GM10266 (cell line): Measurements from ENCODE around the gene PPFIA2.

Experiments used
- DNase-seq: peaks from one replicate; pipeline ENCODE4 v3.0.0; 2012; ENCODE audit errors: extremely low spot score
- TF ChIP-seq, protein P1 (sequence below): IDR thresholded peaks from 2 replicates; pipeline ENCODE4 v1.5.1; 2012; ENCODE audit warnings: mild to moderate bottlenecking, low read depth; ENCODE audit not compliant: control insufficient read depth, insufficient read depth; ENCODE audit errors: missing control alignments

PPFIA2 gene

GRCh38 chr12:81778719-81779118, 19.6 kb upstream of the PPFIA2 start:
- no peak for DNase-seq
- TF ChIP-seq, protein P1, sequence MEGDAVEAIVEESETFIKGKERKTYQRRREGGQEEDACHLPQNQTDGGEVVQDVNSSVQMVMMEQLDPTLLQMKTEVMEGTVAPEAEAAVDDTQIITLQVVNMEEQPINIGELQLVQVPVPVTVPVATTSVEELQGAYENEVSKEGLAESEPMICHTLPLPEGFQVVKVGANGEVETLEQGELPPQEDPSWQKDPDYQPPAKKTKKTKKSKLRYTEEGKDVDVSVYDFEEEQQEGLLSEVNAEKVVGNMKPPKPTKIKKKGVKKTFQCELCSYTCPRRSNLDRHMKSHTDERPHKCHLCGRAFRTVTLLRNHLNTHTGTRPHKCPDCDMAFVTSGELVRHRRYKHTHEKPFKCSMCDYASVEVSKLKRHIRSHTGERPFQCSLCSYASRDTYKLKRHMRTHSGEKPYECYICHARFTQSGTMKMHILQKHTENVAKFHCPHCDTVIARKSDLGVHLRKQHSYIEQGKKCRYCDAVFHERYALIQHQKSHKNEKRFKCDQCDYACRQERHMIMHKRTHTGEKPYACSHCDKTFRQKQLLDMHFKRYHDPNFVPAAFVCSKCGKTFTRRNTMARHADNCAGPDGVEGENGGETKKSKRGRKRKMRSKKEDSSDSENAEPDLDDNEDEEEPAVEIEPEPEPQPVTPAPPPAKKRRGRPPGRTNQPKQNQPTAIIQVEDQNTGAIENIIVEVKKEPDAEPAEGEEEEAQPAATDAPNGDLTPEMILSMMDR, result no peak

DNA sequence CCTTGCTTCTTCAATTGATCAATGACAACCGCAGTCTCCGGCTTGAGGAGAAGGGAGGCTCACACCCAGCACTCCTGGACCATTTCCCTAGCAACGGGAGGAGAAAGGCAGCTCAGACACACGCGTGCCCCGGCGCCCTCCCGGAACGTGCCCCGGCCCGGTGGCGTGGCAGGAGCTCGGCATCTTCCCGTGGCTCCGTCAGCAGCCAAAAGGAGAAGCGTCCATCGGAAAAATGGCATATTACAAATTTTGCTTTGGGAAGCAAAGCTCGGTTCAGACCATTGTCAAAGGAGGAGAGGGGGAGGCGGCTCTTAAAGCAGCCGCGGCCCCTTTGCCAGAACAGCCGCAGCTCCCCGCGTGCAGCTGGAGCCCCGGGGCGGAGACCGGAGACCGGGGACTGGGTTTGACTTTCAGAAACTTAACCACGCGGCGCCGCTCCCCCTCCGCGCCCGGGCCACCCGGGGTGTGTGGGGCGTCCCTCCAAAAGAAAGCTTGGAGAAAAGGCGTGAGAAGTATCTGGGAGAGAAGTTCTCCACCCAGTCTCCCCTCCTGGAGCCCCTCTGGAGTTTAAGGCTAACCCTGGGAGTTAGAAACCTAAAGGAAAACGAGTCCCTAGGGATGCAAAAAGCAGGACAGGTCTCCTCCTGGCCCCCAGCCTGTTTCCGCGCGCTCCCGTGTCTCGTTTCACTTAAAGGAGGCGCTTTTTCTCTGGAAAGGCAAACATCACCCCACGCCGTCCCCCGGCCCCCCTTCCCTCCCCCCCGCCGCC, 545 bp downstream of the PPFIA2 start:
- TF ChIP-seq, protein P1, result no peak
- no peak for DNase-seq

DNA sequence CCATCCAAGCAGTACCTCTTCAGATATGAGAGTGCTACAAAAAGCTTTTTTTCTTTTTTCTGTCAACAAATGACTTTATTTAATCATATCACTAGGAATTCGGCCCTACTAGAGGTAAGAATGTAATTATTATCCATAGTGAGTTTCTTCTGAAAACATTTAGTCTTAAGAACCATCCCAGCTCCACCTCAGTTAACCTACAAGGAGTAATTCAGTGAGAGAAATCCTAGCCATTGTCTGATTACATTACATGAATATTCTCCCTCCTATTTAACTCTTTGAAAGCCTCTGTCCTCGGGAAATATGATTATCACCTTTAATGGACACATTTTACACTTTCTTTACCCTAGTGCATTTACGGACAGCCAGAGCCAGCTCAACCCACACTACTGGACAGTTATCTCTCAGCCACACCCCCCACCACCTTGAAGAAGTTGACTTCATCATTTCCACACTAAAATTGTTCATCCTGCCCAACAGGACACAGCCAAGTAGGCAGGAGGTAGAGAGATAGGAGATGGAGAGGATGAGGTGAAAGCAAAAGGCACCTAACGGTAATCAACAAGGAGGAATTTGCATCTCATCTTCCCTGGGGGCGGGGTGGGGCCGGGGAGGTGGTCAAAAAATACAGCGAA, 1.3 kb downstream of the PPFIA2 start:
- TF ChIP-seq, protein P1, result no peak
- DNase-seq, result no peak

DNA sequence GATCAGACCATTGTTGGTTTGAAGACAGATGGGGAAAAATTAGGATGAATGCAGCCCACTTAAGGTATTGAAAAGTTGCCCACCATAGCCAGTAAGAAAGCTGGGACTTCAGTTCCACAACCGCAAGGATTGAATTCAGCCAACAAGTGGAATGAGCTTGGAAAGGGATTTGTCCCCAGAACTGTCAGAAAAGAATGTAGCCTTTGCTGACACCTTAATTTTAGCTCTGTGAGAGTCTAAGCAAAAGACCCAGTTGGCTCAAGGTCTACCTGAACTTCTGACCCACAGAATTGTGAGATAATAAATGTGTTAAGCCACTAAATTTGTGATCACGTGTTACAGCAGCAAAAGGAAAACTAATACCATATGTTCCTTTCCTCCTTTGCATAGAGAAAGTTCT, 29.4 kb downstream of the PPFIA2 start:
- DNase-seq, result no peak
- TF ChIP-seq, protein P1, result no peak

GRCh38 chr12:81727391-81727790, 31.8 kb downstream of the PPFIA2 start:
- DNase-seq, result no peak
- TF ChIP-seq, protein P1, result no peak

GRCh38 chr12:81726634-81727033, 32.5 kb downstream of the PPFIA2 start:
- TF ChIP-seq, protein P1, result no peak
- DNase-seq, result no peak

DNA sequence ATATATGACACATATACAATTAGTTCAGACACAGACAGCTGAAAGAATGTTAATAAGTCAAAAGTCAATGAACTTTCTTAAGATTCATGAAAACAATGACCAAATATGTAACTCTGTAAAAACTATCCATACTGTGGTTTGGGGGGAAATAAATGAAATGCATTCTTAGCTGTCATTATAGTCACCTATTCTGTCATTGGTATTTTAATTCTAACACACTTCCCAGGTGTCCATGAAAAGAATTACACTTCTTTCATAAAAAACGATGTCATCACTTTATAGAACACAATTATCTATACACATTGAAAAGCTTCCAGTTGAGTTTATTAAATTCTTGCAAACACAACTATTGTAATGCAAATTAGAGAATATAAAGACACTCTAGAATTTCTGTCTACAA, 35.8 kb downstream of the PPFIA2 start:
- TF ChIP-seq, protein P1, result no peak
- DNase-seq, result no peak
